A549 (cell line): ENCODE data around the gene TNFRSF19. TPM values are rescaled to one million over a fixed set of nuclear protein-coding genes. Genes with fewer than 3 reads are reported as not detected.
A peak's percentile ranks its signal among the peaks of the same experiment; 100 is the strongest.

Experiments used
- ATAC-seq, 2 experiments: fragments of 200-7000 bp in 1 of 2; fragments of >200 bp in 1 of 2; cut with Nextera tagmentation in 1 of 2; cut with Tn5 transposase in 1 of 2; 3 replicates each; pipeline versions ENCODE4 v1.8.0 to v1.9.1; 2018 to 2020; ENCODE audit warnings: mild to moderate bottlenecking in 1 of 2, moderate library complexity in 1 of 2
- CTCF ChIA-PET: fragments of 300-600 bp; sonication (Branson Sonifier 250); formaldehyde crosslinking; extraction: SDS; loops from one replicate; lab custom pipeline; 2021; ENCODE audit warnings: antibody characterized with exemption, inconsistent platforms; lab: Yijun Ruan, JAX
- POLR2A ChIA-PET: fragments of 350-600 bp; formaldehyde crosslinking; extraction: SDS; loops from one replicate; lab custom pipeline; 2021; ENCODE audit warnings: antibody characterized with exemption, inconsistent platforms; lab: Yijun Ruan, JAX
- DNase-seq, 2 experiments: peaks; one replicate each; pipeline versions ENCODE4 v3.0.0 to v3.0.0-alpha.2; 2011 to 2016; ENCODE audit warnings: low read depth in 1 of 2, low spot score in 1 of 2
- FAIRE-seq: peaks from 2 replicates; lab custom pipeline; 2011; peaks lifted over from hg19 to GRCh38; lab: Jason Lieb, UNC
- H3K27ac ChIP-seq, 2 experiments: fragments of >200 bp; sonication (Bioruptor Twin); formaldehyde crosslinking; 3 replicates each; pipeline ENCODE4 v1.5.1; 2016 to 2017
- H3K4me1 ChIP-seq: fragments of >200 bp; sonication (Bioruptor Twin); formaldehyde crosslinking; 3 replicates; pipeline ENCODE4 v1.6.1; 2016
- H3K4me2 ChIP-seq: fragments of >200 bp; sonication (Bioruptor Twin); formaldehyde crosslinking; 3 replicates; pipeline ENCODE4 v1.6.1; 2016
- H3K4me3 ChIP-seq: fragments of >200 bp; sonication (Bioruptor Twin); formaldehyde crosslinking; 3 replicates; pipeline ENCODE4 v1.5.1; 2016
- H3K9me3 ChIP-seq: fragments of >200 bp; sonication (Bioruptor Twin); formaldehyde crosslinking; 3 replicates; pipeline ENCODE4 v1.6.1; 2016
- BHLHE40 ChIP-seq: IDR thresholded peaks from 2 replicates; pipeline ENCODE4 v1.6.1; 2012; ENCODE audit warnings: low read depth, low read length, inconsistent platforms
- CBX2 ChIP-seq: fragments of 200-600 bp; sonication (generic); IDR thresholded peaks from 2 replicates; pipeline ENCODE4 v1.6.1; 2016; ENCODE audit warnings: low read depth, mild to moderate bottlenecking, borderline replicate concordance
- CHD4 ChIP-seq: fragments of 200-600 bp; sonication (generic); IDR thresholded peaks from 2 replicates; pipeline ENCODE4 v1.6.1; 2016; ENCODE audit warnings: antibody characterized with exemption, mild to moderate bottlenecking, borderline replicate concordance
- FOSB ChIP-seq: fragments of 250-450 bp; sonication (Bioruptor Pico); IDR thresholded peaks from 2 replicates; pipeline ENCODE4 v1.5.0; 2020; ENCODE audit warnings: mild to moderate bottlenecking, moderate library complexity
- HDAC2 ChIP-seq: fragments of 200-600 bp; sonication (generic); IDR thresholded peaks from 2 replicates; pipeline ENCODE4 v1.6.1; 2016
- HOXB13 ChIP-seq: fragments of 250-450 bp; sonication (Bioruptor Pico); IDR thresholded peaks from 2 replicates; pipeline ENCODE4 v1.5.0; 2020; ENCODE audit warnings: low read depth, mild to moderate bottlenecking, moderate library complexity
- KDM1A ChIP-seq: fragments of 200-600 bp; sonication (generic); IDR thresholded peaks from 2 replicates; pipeline ENCODE4 v1.6.1; 2016; ENCODE audit warnings: low read depth, mild to moderate bottlenecking
- MYC ChIP-seq: IDR thresholded peaks from 2 replicates; pipeline ENCODE4 v1.6.1; 2012; ENCODE audit warnings: mild to moderate bottlenecking, inconsistent platforms, low read length, improper control_type of control experiment, borderline replicate concordance
- NPAS2 ChIP-seq: fragments of 250-450 bp; sonication (Bioruptor Pico); IDR thresholded peaks from 2 replicates; pipeline ENCODE4 v1.8.0; 2022; ENCODE audit warnings: mild to moderate bottlenecking, moderate library complexity, borderline replicate concordance
- NR3C1 ChIP-seq: fragments of >200 bp; sonication (Bioruptor Twin); formaldehyde crosslinking; IDR thresholded peaks from 3 replicates; pipeline ENCODE4 v1.6.1; 2017
- PHF8 ChIP-seq: fragments of 200-600 bp; sonication (generic); IDR thresholded peaks from 2 replicates; pipeline ENCODE4 v1.6.1; 2016; ENCODE audit warnings: low read depth, mild to moderate bottlenecking, antibody characterized with exemption, moderate library complexity, borderline replicate concordance
- RAD21 ChIP-seq, 2 experiments: fragments of >200 bp in 1 of 2; sonication (Bioruptor Twin) in 1 of 2; formaldehyde crosslinking in 1 of 2; IDR thresholded peaks in 1 of 2; conservative IDR thresholded peaks in 1 of 2; 2 replicates in 1 of 2; 3 replicates in 1 of 2; pipeline ENCODE4 v1.6.1; 2012 to 2018; ENCODE audit warnings: inconsistent platforms in 1 of 2
- RCOR1 ChIP-seq: fragments of 150-350 bp; IDR thresholded peaks from 2 replicates; pipeline ENCODE4 v1.6.1; 2014; ENCODE audit warnings: antibody characterized with exemption, low read length, low read depth
- RNF2 ChIP-seq: fragments of 200-600 bp; sonication (generic); IDR thresholded peaks from 2 replicates; pipeline ENCODE4 v1.6.1; 2016; ENCODE audit warnings: low read depth, mild to moderate bottlenecking, antibody characterized with exemption, moderate library complexity, borderline replicate concordance
- SMC3 ChIP-seq: fragments of >200 bp; sonication (Bioruptor Twin); formaldehyde crosslinking; IDR thresholded peaks from 3 replicates; pipeline ENCODE4 v1.6.1; 2018; ENCODE audit warnings: inconsistent platforms
- ZSCAN20 ChIP-seq: fragments of 250-450 bp; sonication (Bioruptor Pico); IDR thresholded peaks from 2 replicates; pipeline ENCODE4 v1.8.0; 2022; ENCODE audit warnings: mild to moderate bottlenecking, moderate library complexity
- WGBS: methylation state at CpG from one replicate; pipeline ENCODE4 v1.1.6; 2017; ENCODE audit errors: missing lambda C conversion rate; 5-methylcytosine and 5-hydroxymethylcytosine counted together
- polyA plus RNA-seq, 4 experiments: library from polyadenylated mRNA; depleted of rRNA in 3 of 4; stranded (reverse); fragments of >200 nt; fragmentation: RNase III in 1 of 4; extraction: RNeasy Plus Mini Kit Qiagen cat#74134 plus additional on column Dnase treatment in 1 of 4; gene quantifications; 2 replicates in 3 of 4; 3 replicates in 1 of 4; pipeline ENCODE4 v1.2.3, GENCODE V29; 2011 to 2017
- TF ChIP-seq, protein P1 (sequence below): fragments of 150-350 bp; IDR thresholded peaks from 2 replicates; pipeline ENCODE4 v1.6.1; 2014; ENCODE audit warnings: low read depth, mild to moderate bottlenecking, low read length
- TF ChIP-seq, protein P2 (sequence below): fragments of >200 bp; sonication (Bioruptor Twin); formaldehyde crosslinking; IDR thresholded peaks from 3 replicates; pipeline ENCODE4 v1.5.1; 2016
- TF ChIP-seq, protein P3 (sequence below): fragments of 450-650 bp; IDR thresholded peaks from 2 replicates; pipeline ENCODE4 v1.6.1; 2014; ENCODE audit warnings: antibody characterized with exemption
- TF ChIP-seq, protein P4 (sequence below): fragments of >200 bp; sonication (Bioruptor Twin); formaldehyde crosslinking; IDR thresholded peaks from 2 replicates; pipeline ENCODE4 v1.6.1; 2016
- TF ChIP-seq, protein P5 (sequence below): fragments of 250-450 bp; sonication (Bioruptor Pico); IDR thresholded peaks from 2 replicates; pipeline ENCODE4 v1.5.0; 2021; ENCODE audit warnings: mild to moderate bottlenecking, moderate library complexity, borderline replicate concordance

The TNFRSF19 gene
- polyA plus RNA-seq, 2 of the 4 experiments (the other 2 are of a cell fraction), result 1.2 to 1.9 TPM

DNA sequence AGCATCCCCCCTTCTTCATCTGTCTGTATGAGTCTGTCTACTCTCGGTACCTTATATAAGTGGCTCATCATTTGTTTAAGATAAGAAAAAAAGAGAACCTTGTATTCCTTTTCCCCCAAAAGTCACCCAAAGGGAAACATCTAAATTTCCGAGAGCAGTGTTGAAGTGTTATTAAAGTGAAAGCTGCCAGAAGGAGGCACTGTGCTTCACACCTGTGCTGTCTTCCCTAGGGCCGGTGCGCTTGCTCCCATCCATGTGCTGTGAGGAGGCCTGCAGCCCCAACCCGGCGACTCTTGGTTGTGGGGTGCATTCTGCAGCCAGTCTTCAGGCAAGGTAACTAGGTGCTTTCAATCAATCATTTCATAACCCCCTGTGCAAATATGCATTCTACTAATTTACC lies 97.5 kb downstream of the TNFRSF19 start:
- Histone ChIP-seq H3K9me3 (no peaks in the 10 kb centered on the region), H3K4me3 (no peak overlapping the region), H3K4me1 (no peaks in the 10 kb centered on the region), H3K4me2 (no peak overlapping the region), H3K27ac (no peak overlapping the region)
- no peak for DNase-seq
- POLR2A ChIA-PET, result no interaction called here
- 0 out of 6 replicates have a peak, but pooled peaks of 1 of the 2 experiments have one; percentile 33 for ATAC-seq
- WGBS, result 81% methylated on average over 6 of the region's 6 CpGs
- TF ChIP-seq ZSCAN20 (CRISPR knock-in tag), result no peak
- 0 out of 5 replicates have a peak, but pooled peaks of 1 of the 2 experiments have one; percentile 13 for TF ChIP-seq RAD21 (conservative IDR thresholded peaks at IDR 0.05 in 1 of 2, IDR thresholded peaks at IDR 0.05 in 1 of 2)
- no peak for TF ChIP-seq KDM1A
- TF ChIP-seq HDAC2, result no peak
- no peak for TF ChIP-seq MYC
- no peak for TF ChIP-seq NPAS2 (CRISPR knock-in tag)
- TF ChIP-seq CHD4, result no peak
- TF ChIP-seq, protein P1, sequence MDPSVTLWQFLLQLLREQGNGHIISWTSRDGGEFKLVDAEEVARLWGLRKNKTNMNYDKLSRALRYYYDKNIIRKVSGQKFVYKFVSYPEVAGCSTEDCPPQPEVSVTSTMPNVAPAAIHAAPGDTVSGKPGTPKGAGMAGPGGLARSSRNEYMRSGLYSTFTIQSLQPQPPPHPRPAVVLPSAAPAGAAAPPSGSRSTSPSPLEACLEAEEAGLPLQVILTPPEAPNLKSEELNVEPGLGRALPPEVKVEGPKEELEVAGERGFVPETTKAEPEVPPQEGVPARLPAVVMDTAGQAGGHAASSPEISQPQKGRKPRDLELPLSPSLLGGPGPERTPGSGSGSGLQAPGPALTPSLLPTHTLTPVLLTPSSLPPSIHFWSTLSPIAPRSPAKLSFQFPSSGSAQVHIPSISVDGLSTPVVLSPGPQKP, result no peak
- TF ChIP-seq RNF2, result no peak
- TF ChIP-seq FOSB (CRISPR knock-in tag), result no peak
- no peak for TF ChIP-seq SMC3
- TF ChIP-seq NR3C1, result no peak
- TF ChIP-seq, protein P2, sequence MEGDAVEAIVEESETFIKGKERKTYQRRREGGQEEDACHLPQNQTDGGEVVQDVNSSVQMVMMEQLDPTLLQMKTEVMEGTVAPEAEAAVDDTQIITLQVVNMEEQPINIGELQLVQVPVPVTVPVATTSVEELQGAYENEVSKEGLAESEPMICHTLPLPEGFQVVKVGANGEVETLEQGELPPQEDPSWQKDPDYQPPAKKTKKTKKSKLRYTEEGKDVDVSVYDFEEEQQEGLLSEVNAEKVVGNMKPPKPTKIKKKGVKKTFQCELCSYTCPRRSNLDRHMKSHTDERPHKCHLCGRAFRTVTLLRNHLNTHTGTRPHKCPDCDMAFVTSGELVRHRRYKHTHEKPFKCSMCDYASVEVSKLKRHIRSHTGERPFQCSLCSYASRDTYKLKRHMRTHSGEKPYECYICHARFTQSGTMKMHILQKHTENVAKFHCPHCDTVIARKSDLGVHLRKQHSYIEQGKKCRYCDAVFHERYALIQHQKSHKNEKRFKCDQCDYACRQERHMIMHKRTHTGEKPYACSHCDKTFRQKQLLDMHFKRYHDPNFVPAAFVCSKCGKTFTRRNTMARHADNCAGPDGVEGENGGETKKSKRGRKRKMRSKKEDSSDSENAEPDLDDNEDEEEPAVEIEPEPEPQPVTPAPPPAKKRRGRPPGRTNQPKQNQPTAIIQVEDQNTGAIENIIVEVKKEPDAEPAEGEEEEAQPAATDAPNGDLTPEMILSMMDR, result 0 out of 3 replicates have a peak, but pooled peaks have one; percentile 7
- CTCF ChIA-PET, result interaction anchor here (0.6 to 1.2 kb wide), 3 partner anchors 13 to 39 kb away, joined by 3 to 4 read pairs (median 3); no protein-coding TSS in a partner anchor
- FAIRE-seq, result no peak

DNA sequence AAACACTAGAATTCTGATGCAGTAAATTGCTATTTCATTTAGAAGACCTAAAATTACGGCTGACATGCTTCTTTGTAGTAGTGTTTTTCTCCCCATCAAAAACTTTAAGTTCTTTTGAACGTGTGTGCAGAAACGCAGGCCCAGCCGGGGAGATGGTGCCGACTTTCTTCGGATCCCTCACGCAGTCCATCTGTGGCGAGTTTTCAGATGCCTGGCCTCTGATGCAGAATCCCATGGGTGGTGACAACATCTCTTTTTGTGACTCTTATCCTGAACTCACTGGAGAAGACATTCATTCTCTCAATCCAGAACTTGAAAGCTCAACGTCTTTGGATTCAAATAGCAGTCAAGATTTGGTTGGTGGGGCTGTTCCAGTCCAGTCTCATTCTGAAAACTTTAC lies 98.3 kb downstream of the TNFRSF19 start:
- no peak overlapping the region for H3K27ac ChIP-seq
- DNase-seq (no peak), FAIRE-seq (no peak), ATAC-seq (no peak)
- ChIA-PET CTCF (interaction anchor here (0.7 to 1.2 kb wide), 3 partner anchors 9 to 50 kb away, joined by 4 to 5 read pairs (median 4); no protein-coding TSS in a partner anchor), POLR2A (no interaction called here)
- H3K9me3 ChIP-seq, result no peaks in the 10 kb centered on the region
- WGBS, result 82% methylated on average over 9 of the region's 9 CpGs
- H3K4me1 ChIP-seq, result 0 out of 3 replicates have a peak, but pooled peaks cover 3% of the 10 kb centered on the region
- no peak overlapping the region for H3K4me3 ChIP-seq
- H3K4me2 ChIP-seq, result no peak overlapping the region
- TF ChIP-seq, protein P3, sequence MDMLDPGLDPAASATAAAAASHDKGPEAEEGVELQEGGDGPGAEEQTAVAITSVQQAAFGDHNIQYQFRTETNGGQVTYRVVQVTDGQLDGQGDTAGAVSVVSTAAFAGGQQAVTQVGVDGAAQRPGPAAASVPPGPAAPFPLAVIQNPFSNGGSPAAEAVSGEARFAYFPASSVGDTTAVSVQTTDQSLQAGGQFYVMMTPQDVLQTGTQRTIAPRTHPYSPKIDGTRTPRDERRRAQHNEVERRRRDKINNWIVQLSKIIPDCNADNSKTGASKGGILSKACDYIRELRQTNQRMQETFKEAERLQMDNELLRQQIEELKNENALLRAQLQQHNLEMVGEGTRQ, result no peak
- TF ChIP-seq, protein P4, sequence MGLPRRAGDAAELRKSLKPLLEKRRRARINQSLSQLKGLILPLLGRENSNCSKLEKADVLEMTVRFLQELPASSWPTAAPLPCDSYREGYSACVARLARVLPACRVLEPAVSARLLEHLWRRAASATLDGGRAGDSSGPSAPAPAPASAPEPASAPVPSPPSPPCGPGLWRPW, result no peak
- TF ChIP-seq NR3C1, result no peak
- no peak for TF ChIP-seq ZSCAN20 (CRISPR knock-in tag)

DNA sequence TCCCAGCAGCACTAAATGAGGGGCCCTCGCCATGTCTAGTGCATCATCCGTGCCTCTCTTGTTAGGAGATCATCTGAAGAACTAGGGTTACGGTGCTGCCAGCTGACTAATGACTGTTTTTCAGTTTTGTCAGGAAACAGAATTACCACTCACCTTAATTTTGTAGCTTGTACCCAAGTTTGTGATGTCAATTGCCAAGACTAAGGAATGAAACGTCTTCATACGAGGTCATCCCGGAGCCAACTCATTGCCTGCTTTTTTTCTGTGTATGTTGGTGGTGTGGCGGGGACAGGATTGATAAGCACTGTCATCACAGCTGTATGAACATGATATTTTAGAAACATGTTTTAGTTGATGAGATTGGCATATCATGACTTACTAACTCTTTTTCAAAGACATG lies 100.6 kb downstream of the TNFRSF19 start:
- Histone ChIP-seq H3K4me3 (no peak overlapping the region), H3K4me1 (peaks cover 21% of the 10 kb centered on the region)
- DNase-seq (no peak), FAIRE-seq (no peak), ATAC-seq (no peak)
- ChIA-PET CTCF (interaction anchor here (0.6 to 1.6 kb wide), 2 partner anchors 17 to 32 kb away, joined by 3 to 4 read pairs; no protein-coding TSS in a partner anchor), POLR2A (no interaction called here)
- WGBS, result 87% methylated on average over 7 of the region's 7 CpGs
- TF ChIP-seq BHLHE40 (no peak), RCOR1 (no peak), CBX2 (no peak), FOSB (CRISPR knock-in tag) (no peak), PHF8 (no peak), SMC3 (no peak), KDM1A (no peak), HOXB13 (no peak)
- TF ChIP-seq, protein P5, sequence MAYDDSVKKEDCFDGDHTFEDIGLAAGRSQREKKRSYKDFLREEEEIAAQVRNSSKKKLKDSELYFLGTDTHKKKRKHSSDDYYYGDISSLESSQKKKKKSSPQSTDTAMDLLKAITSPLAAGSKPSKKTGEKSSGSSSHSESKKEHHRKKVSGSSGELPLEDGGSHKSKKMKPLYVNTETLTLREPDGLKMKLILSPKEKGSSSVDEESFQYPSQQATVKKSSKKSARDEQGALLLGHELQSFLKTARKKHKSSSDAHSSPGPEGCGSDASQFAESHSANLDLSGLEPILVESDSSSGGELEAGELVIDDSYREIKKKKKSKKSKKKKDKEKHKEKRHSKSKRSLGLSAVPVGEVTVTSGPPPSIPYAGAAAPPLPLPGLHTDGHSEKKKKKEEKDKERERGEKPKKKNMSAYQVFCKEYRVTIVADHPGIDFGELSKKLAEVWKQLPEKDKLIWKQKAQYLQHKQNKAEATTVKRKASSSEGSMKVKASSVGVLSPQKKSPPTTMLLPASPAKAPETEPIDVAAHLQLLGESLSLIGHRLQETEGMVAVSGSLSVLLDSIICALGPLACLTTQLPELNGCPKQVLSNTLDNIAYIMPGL (CRISPR knock-in tag), result no peak
- TF ChIP-seq, protein P1, result no peak
- TF ChIP-seq, all 56 proteins: peak for 0
- H3K27ac ChIP-seq, result no peak overlapping the region
- H3K9me3 ChIP-seq, result no peaks in the 10 kb centered on the region
- H3K4me2 ChIP-seq, result no peak overlapping the region
